Heart right ventricle (tissue), 16 donors: ENCODE measurements around the gene TECPR1. TPM values are rescaled to one million over a fixed set of nuclear protein-coding genes. Genes with fewer than 3 reads are reported as not detected.

Experiments used
- ATAC-seq, 8 donors: fragments of 200-7000 bp; cut with Tn5 transposase; one replicate each; pipeline ENCODE4 v1.9.1; 2020; ENCODE audit warnings: mild to moderate bottlenecking in 8 of 8, moderate library complexity in 8 of 8, moderate number of reproducible peaks in 1 of 8
- DNase-seq, 2 donors: peaks; one replicate each; pipeline ENCODE4 v3.0.0-alpha.2; 2020
- H3K27ac ChIP-seq, 10 donors: fragments of 200-600 bp; sonication (generic) in 2 of 10; one replicate each; pipeline versions ENCODE4 v1.5.0 to v1.8.0; 2020 to 2022; ENCODE audit warnings: mild to moderate bottlenecking in 3 of 10
- H3K27me3 ChIP-seq, 7 donors: fragments of 200-600 bp; one replicate each; pipeline ENCODE4 v1.8.0; 2021 to 2022; ENCODE audit warnings: mild to moderate bottlenecking in 2 of 7
- H3K36me3 ChIP-seq, 9 donors: fragments of 200-600 bp; sonication (generic) in 1 of 9; one replicate each; pipeline versions ENCODE4 v1.5.0 to v1.8.0; 2020 to 2022; ENCODE audit warnings: mild to moderate bottlenecking in 2 of 9
- H3K4me1 ChIP-seq, 9 donors: fragments of 200-600 bp; sonication (generic) in 1 of 9; one replicate each; pipeline versions ENCODE4 v1.5.0 to v1.8.0; 2020 to 2022; ENCODE audit warnings: mild to moderate bottlenecking in 4 of 9
- H3K4me3 ChIP-seq, 10 donors: fragments of 200-600 bp; sonication (generic) in 2 of 10; one replicate each; pipeline versions ENCODE4 v1.5.0 to v1.8.0; 2020 to 2022; ENCODE audit warnings: mild to moderate bottlenecking in 7 of 10, moderate library complexity in 2 of 10
- H3K9me3 ChIP-seq, 11 donors: fragments of 200-600 bp in 10 of 11; sonication (generic) in 2 of 11; one replicate each; pipeline versions ENCODE4 v1.5.0 to v1.8.0; 2013 to 2022; ENCODE audit warnings: mild to moderate bottlenecking in 2 of 11, control low read depth in 1 of 11, moderate library complexity in 1 of 11
- WGBS, 2 donors: extraction: QIAGEN DNeasy Blood & Tissue Kit; methylation state at CpG; one replicate each; pipeline ENCODE4 v1.1.7; 2013; ENCODE audit warnings: inconsistent platforms in 1 of 2; 5-methylcytosine and 5-hydroxymethylcytosine counted together
- intact Hi-C, 10 donors: fragments of 100-400 bp; cut with DNase I; formaldehyde crosslinking; loops; one replicate each; pipeline versions ENCODE4 v1.11.1 to v1.14.2; 2022
- polyA plus RNA-seq, 2 donors: library from polyadenylated mRNA; stranded (reverse); fragments of 200-250 nt; gene quantifications; one replicate each; pipeline ENCODE4 v1.2.3, GENCODE V29; 2013
- total RNA-seq, 10 donors: library from RNA; stranded (reverse); fragmentation: NEBNext Ultra II Directional in 3 of 10; extraction: Animal tissue kit (Norgen Biotek cat#: 25700) in 3 of 10; gene quantifications; one replicate each; pipeline versions ENCODE4 v1.2.1 to v1.2.4, GENCODE V29; 2021 to 2023
- TF ChIP-seq, protein P1 (sequence below), 9 donors: fragments of 200-600 bp; sonication (generic) in 2 of 9; IDR thresholded peaks; one replicate each; pipeline versions ENCODE4 v1.5.0 to v1.8.0; 2021 to 2022; ENCODE audit warnings: antibody characterized with exemption in 9 of 9, mild to moderate bottlenecking in 5 of 9, moderate library complexity in 1 of 9
- donor health status: Arrhythmogenic right ventricular cardiomyopathy.
- donor health status: ischemic (EF 13 %, LVEDD 7.1; RV severe dilation, severe dysfunction).
- donor health status: healthy with polysubstance abuse.
- donor health status: DM: no; HTN: yes; CAD: no.
- donor health status: DM: no; HTN: no; CAD: no.
- donor health status: ischemic (EF 25% LVEDD 6.9; RV normal size, moderate dysfunction).
- donor health status: ischemic (EF 25% LVEDD 5.7; RV mildly dilated, moderate dysfunction).
- donor health status: healthy.
- donor health status: DM: yes; HTN: yes; CAD: no.
- donor health status: Ischemic cardiomyopathy.
- donor health status: ischemic (EF 35%, LVEDD 5.7; RV mildly dilated, moderate dysfunction).
- donor health status: nonischemic (EF 11% LVEDD 7.7; RV severe dilation, severe dysfunction).
- donor health status: DM: yes; HTN: yes; CAD: no.
- donor health status: PGD.
- donor health status: ischemic (EF 29% LVEDD 5.4; RV normal size, mild dysfunction).
- donor health status: nonischemic (EF 23%, LVEDD 6.1; RV moderate dilation, normal function).

Gene TECPR1
- total and polyA plus RNA-seq, 12 donors: 12.8 to 23.8 (median 15.4) TPM

DNA sequence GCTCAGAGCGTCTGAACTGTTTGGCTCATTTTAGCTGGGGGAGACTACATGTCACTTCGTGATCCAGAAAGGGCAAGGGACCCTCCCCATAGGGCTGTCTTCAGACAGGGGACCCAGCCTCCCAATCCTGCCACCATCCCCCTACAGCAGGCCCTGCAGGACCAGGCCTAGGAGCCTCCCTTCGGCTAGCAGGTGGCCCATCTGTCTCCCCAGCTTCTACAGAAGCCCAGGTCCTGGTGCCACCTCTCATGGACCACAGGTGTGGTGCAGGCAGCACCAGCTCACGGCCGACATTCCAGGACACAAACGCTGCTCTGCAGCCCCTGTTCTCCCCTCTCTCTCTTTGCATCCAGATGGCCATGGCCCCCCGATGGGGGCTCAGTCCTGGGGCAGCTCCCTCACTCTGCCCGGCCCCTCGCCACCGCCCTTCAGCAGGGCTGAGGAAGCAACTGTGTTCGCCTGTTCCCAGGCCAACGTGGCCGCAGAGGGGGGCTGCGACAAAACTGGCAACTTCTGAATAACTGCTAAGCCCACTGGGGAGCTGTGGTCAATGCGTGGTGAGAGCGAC lies 10.3 kb downstream of the TECPR1 start:
- no peaks in the 10 kb centered on the region for H3K9me3 ChIP-seq
- no peak overlapping the region for H3K4me3 ChIP-seq
- ATAC-seq: peak in 1 of 8 donors; percentile 8
- H3K36me3 ChIP-seq: peaks cover 0 to 86% (median 25%) of the 10 kb centered on the region in 9 donors
- WGBS, 2 donors: 87 to 90% methylated on average over 16 of the region's 16 CpGs
- TF ChIP-seq, protein P1, sequence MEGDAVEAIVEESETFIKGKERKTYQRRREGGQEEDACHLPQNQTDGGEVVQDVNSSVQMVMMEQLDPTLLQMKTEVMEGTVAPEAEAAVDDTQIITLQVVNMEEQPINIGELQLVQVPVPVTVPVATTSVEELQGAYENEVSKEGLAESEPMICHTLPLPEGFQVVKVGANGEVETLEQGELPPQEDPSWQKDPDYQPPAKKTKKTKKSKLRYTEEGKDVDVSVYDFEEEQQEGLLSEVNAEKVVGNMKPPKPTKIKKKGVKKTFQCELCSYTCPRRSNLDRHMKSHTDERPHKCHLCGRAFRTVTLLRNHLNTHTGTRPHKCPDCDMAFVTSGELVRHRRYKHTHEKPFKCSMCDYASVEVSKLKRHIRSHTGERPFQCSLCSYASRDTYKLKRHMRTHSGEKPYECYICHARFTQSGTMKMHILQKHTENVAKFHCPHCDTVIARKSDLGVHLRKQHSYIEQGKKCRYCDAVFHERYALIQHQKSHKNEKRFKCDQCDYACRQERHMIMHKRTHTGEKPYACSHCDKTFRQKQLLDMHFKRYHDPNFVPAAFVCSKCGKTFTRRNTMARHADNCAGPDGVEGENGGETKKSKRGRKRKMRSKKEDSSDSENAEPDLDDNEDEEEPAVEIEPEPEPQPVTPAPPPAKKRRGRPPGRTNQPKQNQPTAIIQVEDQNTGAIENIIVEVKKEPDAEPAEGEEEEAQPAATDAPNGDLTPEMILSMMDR (IDR thresholded peaks at IDR 0.05): no peak
- DNase-seq: no peak
- intact Hi-C loops: loop anchor here in 7 of 10 donors (2.0 to 10.0 kb wide), 4 partner anchors 127 to 221 kb away; no protein-coding TSS in a partner anchor
- peaks cover 0 to 25% (median 15%) of the 10 kb centered on the region in 9 donors for H3K4me1 ChIP-seq
- no peak overlapping the region for H3K27ac ChIP-seq
- H3K27me3 ChIP-seq: no peaks in the 10 kb centered on the region

- intact Hi-C loops: loop anchor here in 7 of 10 donors (2.0 to 10.0 kb wide), 4 partner anchors 126 to 220 kb away; no protein-coding TSS in a partner anchor
- 69 to 72% methylated on average over 19 of the region's 19 CpGs for WGBS, 2 donors
- Histone ChIP-seq H3K4me1 (peaks cover 0 to 19% (median 14%) of the 10 kb centered on the region in 9 donors), H3K4me3 (no peak overlapping the region), H3K27me3 (no peaks in the 10 kb centered on the region), H3K36me3 (peaks cover 0 to 93% (median 25%) of the 10 kb centered on the region in 9 donors), H3K27ac (no peak overlapping the region), H3K9me3 (no peaks in the 10 kb centered on the region)
- DNase-seq (peak in 1 of 2 donors; percentile 31), ATAC-seq (peak; percentile 15 to 61 (median 40))
- TF ChIP-seq, protein P1 (IDR thresholded peaks at IDR 0.05): peak; percentile 52 to 77 (median 76)
These were observed 10.9 kb downstream of the TECPR1 start for GRCh38 chr7:98240961-98241673.

DNA sequence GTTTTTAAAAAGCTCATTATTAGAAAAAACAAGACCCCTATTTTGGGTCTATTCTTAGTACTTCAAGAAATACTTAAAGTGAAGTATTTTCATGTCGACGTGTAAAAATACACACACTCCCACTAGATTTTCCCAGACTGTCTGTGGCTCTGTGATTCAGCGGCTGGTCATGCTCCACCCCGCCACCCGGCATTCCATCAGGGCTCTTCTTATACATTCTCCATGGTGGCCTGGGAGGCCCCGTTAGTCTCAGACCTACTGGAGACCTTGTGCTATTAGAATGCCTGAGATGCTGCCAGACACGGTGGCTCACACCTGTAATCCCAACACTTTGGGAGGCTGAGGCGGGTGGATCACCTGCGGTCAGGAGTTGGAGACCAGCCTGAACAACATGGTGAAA lies 13.1 kb downstream of the TECPR1 start:
- Histone ChIP-seq H3K27me3 (no peaks in the 10 kb centered on the region), H3K27ac (no peak overlapping the region), H3K9me3 (no peaks in the 10 kb centered on the region), H3K4me1 (no peaks in the 10 kb centered on the region), H3K4me3 (no peak overlapping the region), H3K36me3 (peaks cover 0 to 92% (median 19%) of the 10 kb centered on the region in 9 donors)
- TF ChIP-seq, protein P1 (IDR thresholded peaks at IDR 0.05): no peak
- ATAC-seq (no peak), DNase-seq (no peak)
- 94% methylated on average over 9 of the region's 9 CpGs for WGBS, 2 donors
- intact Hi-C loops: loop anchor here in 1 of 10 donors (10.0 kb wide), 1 partner anchor 214 kb away; no protein-coding TSS in a partner anchor

DNA sequence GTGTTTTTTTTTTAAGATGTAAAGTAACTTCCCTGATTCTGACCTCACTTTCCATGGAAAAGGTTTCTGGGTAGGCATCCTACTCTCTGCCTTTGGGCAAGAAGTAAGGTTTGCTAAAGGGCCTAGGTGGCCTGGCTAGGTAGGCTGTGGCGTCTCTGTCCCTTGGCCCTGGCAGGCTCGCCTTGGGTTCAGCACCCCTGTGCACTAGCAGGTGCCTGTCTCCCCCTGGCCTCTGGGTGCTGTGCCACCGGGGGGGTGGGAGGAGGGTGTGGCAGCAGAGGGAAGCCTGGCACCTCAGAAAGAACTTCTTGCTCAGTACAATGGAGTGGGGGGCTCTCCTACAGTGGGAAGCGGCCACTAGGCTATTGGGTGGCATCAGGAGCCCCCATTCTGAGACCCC lies 14.0 kb downstream of the TECPR1 start:
- WGBS, 2 donors: 99 to 100% methylated on average over 4 of the region's 4 CpGs
- no peak for ATAC-seq
- Histone ChIP-seq H3K27ac (no peak overlapping the region), H3K4me3 (no peak overlapping the region), H3K4me1 (no peaks in the 10 kb centered on the region), H3K9me3 (no peaks in the 10 kb centered on the region), H3K36me3 (peaks cover 0 to 92% (median 14%) of the 10 kb centered on the region in 9 donors), H3K27me3 (no peaks in the 10 kb centered on the region)
- no peak for DNase-seq
- TF ChIP-seq, protein P1 (IDR thresholded peaks at IDR 0.05): no peak
- intact Hi-C loops: loop anchor here in 1 of 10 donors (10.0 kb wide), 1 partner anchor 213 kb away; no protein-coding TSS in a partner anchor
